GM10266 (cell line): Measurements from ENCODE around the gene ENAH.

Source experiments
- DNase-seq: peaks from one replicate; pipeline ENCODE4 v3.0.0; 2012; ENCODE audit errors: extremely low spot score
- TF ChIP-seq, protein P1 (sequence below): IDR thresholded peaks from 2 replicates; pipeline ENCODE4 v1.5.1; 2012; ENCODE audit warnings: mild to moderate bottlenecking, low read depth; ENCODE audit not compliant: control insufficient read depth, insufficient read depth; ENCODE audit errors: missing control alignments

The ENAH gene

GRCh38 chr1:225446595-225446960, 206.3 kb downstream of the ENAH start:
- DNase-seq: no peak
- TF ChIP-seq, protein P1, sequence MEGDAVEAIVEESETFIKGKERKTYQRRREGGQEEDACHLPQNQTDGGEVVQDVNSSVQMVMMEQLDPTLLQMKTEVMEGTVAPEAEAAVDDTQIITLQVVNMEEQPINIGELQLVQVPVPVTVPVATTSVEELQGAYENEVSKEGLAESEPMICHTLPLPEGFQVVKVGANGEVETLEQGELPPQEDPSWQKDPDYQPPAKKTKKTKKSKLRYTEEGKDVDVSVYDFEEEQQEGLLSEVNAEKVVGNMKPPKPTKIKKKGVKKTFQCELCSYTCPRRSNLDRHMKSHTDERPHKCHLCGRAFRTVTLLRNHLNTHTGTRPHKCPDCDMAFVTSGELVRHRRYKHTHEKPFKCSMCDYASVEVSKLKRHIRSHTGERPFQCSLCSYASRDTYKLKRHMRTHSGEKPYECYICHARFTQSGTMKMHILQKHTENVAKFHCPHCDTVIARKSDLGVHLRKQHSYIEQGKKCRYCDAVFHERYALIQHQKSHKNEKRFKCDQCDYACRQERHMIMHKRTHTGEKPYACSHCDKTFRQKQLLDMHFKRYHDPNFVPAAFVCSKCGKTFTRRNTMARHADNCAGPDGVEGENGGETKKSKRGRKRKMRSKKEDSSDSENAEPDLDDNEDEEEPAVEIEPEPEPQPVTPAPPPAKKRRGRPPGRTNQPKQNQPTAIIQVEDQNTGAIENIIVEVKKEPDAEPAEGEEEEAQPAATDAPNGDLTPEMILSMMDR: no peak

DNA sequence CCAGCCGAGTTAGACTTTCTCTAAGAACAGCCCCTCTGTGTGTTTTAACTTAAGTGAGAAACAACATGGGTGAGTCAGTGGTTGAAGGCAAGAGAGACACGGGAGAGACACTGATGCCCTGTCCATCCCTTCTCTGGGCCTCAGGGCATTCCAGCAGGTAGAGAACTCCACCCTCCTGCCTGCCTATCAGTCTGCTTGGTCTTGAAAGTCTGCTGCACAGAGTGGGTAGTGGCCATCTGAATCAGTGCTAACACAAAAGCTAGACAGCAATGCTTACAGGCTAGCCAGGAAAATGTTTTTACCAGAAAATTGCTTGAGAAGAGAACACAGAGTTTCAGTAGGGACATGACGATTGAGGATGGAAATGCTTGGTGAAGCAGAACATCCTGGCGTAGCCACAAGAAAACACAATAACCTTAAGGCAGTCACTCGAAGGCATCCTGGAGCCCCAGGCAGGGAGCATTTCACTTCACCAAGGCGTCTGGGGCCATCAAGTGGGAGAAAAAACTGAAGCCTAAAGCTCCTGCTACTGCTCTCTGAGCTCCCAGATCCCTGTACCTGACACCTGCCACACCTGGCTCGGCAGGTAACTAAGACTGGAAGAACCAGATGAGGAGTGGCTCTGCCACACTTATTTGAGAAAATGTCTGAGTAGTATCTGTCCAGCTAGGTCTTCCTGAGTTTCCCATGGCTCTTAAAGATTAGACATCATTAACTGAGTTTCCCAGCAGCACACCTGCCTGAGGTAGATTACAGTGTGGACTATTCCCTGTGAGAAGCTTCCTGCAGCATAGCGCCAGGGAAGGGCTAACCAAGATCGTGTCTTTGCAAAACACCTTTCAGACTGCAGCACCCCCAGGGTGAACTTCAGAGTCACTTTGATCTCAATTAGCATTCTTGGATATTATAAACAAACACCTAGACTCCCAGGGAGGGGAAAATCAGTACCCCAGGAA, 207.0 kb downstream of the ENAH start:
- TF ChIP-seq, protein P1: no peak
- DNase-seq: no peak

DNA sequence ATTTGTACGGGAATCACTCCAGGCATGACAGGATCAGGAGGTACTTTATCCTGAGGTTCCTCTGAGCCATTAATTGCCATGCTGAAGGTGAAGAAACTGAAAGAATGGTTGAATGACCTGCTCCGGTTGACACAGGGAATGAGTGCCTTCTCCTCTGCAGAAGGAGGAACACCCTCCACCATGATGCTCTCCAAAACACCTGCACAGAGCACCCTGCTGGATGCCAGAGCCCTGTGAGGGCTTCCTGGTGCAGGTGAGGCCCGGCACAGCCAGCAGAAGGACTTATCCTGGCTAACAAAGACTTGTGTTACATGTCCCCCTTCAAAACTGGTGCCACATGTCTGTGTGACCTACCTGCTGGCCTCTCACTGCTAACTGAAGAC, 210.8 kb downstream of the ENAH start:
- no peak for DNase-seq
- TF ChIP-seq, protein P1: no peak

GRCh38 chr1:225441314-225442122, 211.4 kb downstream of the ENAH start:
- DNase-seq: no peak

GRCh38 chr1:225440380-225441221, 212.3 kb downstream of the ENAH start:
- TF ChIP-seq, protein P1: no peak
- no peak for DNase-seq

More at GRCh38 chr1:225441314-225442122, 211.4 kb downstream of the ENAH start:
- TF ChIP-seq, protein P1: peak; percentile 48

DNA sequence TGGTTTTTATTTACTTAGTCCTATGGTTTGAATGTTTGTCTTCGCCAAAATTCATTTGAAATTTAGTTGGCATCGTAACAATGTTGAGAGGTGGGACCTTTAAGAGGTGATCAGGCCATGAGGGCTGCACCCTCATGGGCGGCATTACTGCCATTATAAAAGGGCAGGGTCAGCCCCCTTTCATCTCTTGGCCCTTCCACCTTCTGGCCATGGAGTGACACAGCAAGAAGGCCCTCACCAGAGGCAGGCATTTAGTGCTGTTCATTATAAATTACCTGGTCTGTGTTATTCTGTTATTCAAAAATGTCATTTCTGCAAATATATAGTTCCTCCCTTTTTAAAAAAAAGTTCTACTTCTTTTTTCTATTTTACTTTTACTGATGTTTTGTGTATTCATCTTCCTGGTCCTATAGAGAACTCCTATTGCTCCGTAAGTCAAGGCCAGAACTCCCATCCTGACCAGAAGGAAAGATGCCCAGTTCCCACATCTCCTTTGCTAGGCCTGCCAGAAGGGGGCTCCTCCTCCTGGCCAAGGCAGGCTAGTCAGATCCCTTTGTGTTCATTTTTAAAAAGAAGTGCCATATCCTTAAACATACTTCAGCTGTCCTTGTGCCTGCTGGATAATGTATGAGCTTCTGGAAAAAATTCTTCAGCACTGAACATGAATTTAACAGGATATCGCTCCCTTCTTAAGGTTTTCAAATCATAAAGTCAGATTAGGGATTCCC, 215.0 kb downstream of the ENAH start:
- TF ChIP-seq, protein P1: no peak

More for the DNA sequence above, 215.0 kb downstream of the ENAH start:
- DNase-seq: no peak
